ENCODE measurements around the gene MRPL48. TPM values are rescaled to one million over a fixed set of nuclear protein-coding genes. Genes with fewer than 3 reads are reported as not detected.

MRPL48 gene
- total and polyA plus RNA-seq, 10 of the 15 experiments (the other 5 are each of a cell fraction or from before 2014, with no cell fraction given): 46.7 to 159 (median 83.4) TPM

GRCh38 chr11:73893041-73893440 lies 105.4 kb downstream of the MRPL48 start (continued):
- TF ChIP-seq BCL3 (IDR thresholded peaks at IDR 0.05; ENCODE audit: borderline replicate concordance, insufficient read depth, low read depth, low read length, poor library complexity, severe bottlenecking): no peak

GRCh38 chr11:73894725-73895335 lies 107.2 kb downstream of the MRPL48 start:
- no peaks in the 10 kb centered on the region for H3K9me3 ChIP-seq (replicated peaks; ENCODE audit: control insufficient read depth, insufficient read depth, low read length)
- TF ChIP-seq ZNF24 (IDR thresholded peaks at IDR 0.05) (no peak), RELA (IDR thresholded peaks at IDR 0.05; ENCODE audit: borderline replicate concordance, partially characterized antibody) (no peak), BRCA1 (IDR thresholded peaks at IDR 0.05; ENCODE audit: low read depth, low read length) (no peak), NFIC (IDR thresholded peaks at IDR 0.05; ENCODE audit: low read depth, low read length) (no peak), EP300 (IDR thresholded peaks at IDR 0.05; ENCODE audit: borderline replicate concordance in 1 of 2, control insufficient read depth in 1 of 2, low read depth in 2 of 2, low read length in 2 of 2) (no peak), CEBPB (IDR thresholded peaks at IDR 0.05; ENCODE audit: borderline replicate concordance in 1 of 2, low read depth in 2 of 2, low read length in 2 of 2) (no peak)
- SMC1A ChIA-PET (ENCODE audit: uncharacterized antibody, unreplicated experiment): interaction anchor here (0.8 kb wide), 1 partner anchor 11 kb away, joined by 4 read pairs; no protein-coding TSS in a partner anchor
- WGBS (ENCODE audit: insufficient coverage, insufficient replicate concordance, low lambda C conversion rate, missing lambda C conversion rate): 97% methylated on average over 5 of the region's 5 CpGs
- RAD21 ChIA-PET (ENCODE audit: unreplicated experiment): interaction anchor here (1.0 kb wide), 1 partner anchor 10 kb away, joined by 4 read pairs; no protein-coding TSS in a partner anchor
- H3K4me2 ChIP-seq (ENCODE audit: control insufficient read depth, insufficient read depth): no peak overlapping the region
- BruUV-seq (replicated peaks): no TSS peak
- in situ Hi-C loops (cut with MboI) (no loop called here), intact Hi-C loops (cut with micrococcal nuclease; ENCODE audit: unreplicated experiment) (no loop called here)
- no peak overlapping the region for H3K4me3 ChIP-seq
- H3K36me3 ChIP-seq (ENCODE audit: control insufficient read depth in 2 of 2, insufficient read depth in 2 of 2, low read length in 1 of 2): peaks cover 1 to 3% of the 10 kb centered on the region in 2 experiments; a peak in 3 of 4 replicates
- FAIRE-seq: no peak
- H3K9ac ChIP-seq (ENCODE audit: control insufficient read depth, insufficient read depth, low read length): no peak overlapping the region
- H4K20me1 ChIP-seq (ENCODE audit: control insufficient read depth, insufficient read depth): no peaks in the 10 kb centered on the region
- CTCF ChIA-PET: no interaction called here
- POLR2A ChIA-PET: interaction anchor here (1.3 kb wide), 1 partner anchor 13 kb away, joined by 4 read pairs; no protein-coding TSS in a partner anchor
- no peak for ATAC-seq
- no peak for DNase-seq (ENCODE audit: low read depth, low spot score)
- no peak overlapping the region for H3K27ac ChIP-seq (ENCODE audit: control insufficient read depth, insufficient read depth)
- H3K4me1 ChIP-seq (ENCODE audit: control insufficient read depth, insufficient read depth, low read length): no peaks in the 10 kb centered on the region
- no peak overlapping the region for H2AFZ ChIP-seq (ENCODE audit: control insufficient read depth, low read depth, low read length)
- no peaks in the 10 kb centered on the region for H3K27me3 ChIP-seq (replicated peaks in 1 of 2; ENCODE audit: control insufficient read depth in 2 of 2, insufficient read depth in 2 of 2, low read length in 1 of 2)
- H3K79me2 ChIP-seq (ENCODE audit: control insufficient read depth, insufficient read depth, low read length): no peaks in the 10 kb centered on the region
